A549 treated with dexamethasone at 1 μM for 4 hours (cell line): ENCODE results near the gene MEPE. TPM values are rescaled to one million over a fixed set of nuclear protein-coding genes. Genes with fewer than 3 reads are reported as not detected.

Experiments
- total RNA-seq: library from RNA; stranded (reverse); fragments of 200-300 nt; extraction: Qiagen RNA extraction; gene quantifications from 5 replicates; pipeline ENCODE4 v1.2.3, GENCODE V29; 2022

Gene MEPE
- total RNA-seq: not detected in 5 replicates

GRCh38 chr4:87832669-87833068, at the start of gene MEPE:
Gene MEPE, plus strand, starts transcription at chr4:87832969. Its CDS starts 1,746 bp downstream, at chr4:87834715.

GRCh38 chr4:87799301-87800113, 33.3 kb upstream of the MEPE start, which contains the start of gene IBSP:
Gene IBSP, plus strand, starts transcription at chr4:87799554. Its CDS starts 2,808 bp downstream, at chr4:87802362.

Other genes starting within 250 kb of the MEPE start
- gene DSPP, start 224.4 kb upstream of the MEPE start, total RNA-seq: not detected in 5 replicates
- 0.04 TPM in 1 of 5 replicates, not detected in the others for gene DMP1, start 182.7 kb upstream of the MEPE start, total RNA-seq
- not detected in 5 replicates for gene IBSP, start 33.4 kb upstream of the MEPE start, total RNA-seq
- 145 to 200 TPM (median 167 TPM) in 5 replicates for gene SPP1, start 142.7 kb downstream of the MEPE start, total RNA-seq
- gene PKD2, start 174.7 kb downstream of the MEPE start, total RNA-seq: 15.4 to 24.5 TPM (median 23.8 TPM) in 5 replicates